GM18861 (cell line): ENCODE results near the gene GOLGA8S.
"Not testable (repeated sequence)": the region's sequence is repeated elsewhere in the genome, so short reads cannot be mapped to it uniquely, and the experiment has no call there.

Experiments
- ATAC-seq: cut with Tn5 transposase; IDR thresholded peaks from one replicate; pipeline ENCODE4 v1.9.1; 2021; ENCODE audit not compliant: unreplicated experiment

GOLGA8S gene

GRCh38 chr15:23395832-23396231 is 41.3 kb downstream of the GOLGA8S start:
- no peak for ATAC-seq

- ATAC-seq, result no peak
Measured at GRCh38 chr15:23397779-23398178, 43.2 kb downstream of the GOLGA8S start.

GRCh38 chr15:23398357-23398756 is 43.8 kb downstream of the GOLGA8S start:
- ATAC-seq, result not testable (repeated sequence)

GRCh38 chr15:23399207-23399606 is 44.7 kb downstream of the GOLGA8S start:
- ATAC-seq, result not testable (repeated sequence)

- ATAC-seq, result no peak
Measured at GRCh38 chr15:23401627-23402026, 47.1 kb downstream of the GOLGA8S start.

- no peak for ATAC-seq
Measured at GRCh38 chr15:23402140-23402539, 47.6 kb downstream of the GOLGA8S start.

GRCh38 chr15:23402544-23402943 is 48.0 kb downstream of the GOLGA8S start:
- no peak for ATAC-seq

- ATAC-seq, result no peak
Measured at GRCh38 chr15:23403550-23403949, 49.0 kb downstream of the GOLGA8S start.

- ATAC-seq, result no peak
Measured at GRCh38 chr15:23411841-23412240, 57.3 kb downstream of the GOLGA8S start.

GRCh38 chr15:23412881-23413600 is 58.5 kb downstream of the GOLGA8S start:
- ATAC-seq, result not testable (repeated sequence)
